ENCODE results near the gene SPAG16.

SPAG16 gene

DNA sequence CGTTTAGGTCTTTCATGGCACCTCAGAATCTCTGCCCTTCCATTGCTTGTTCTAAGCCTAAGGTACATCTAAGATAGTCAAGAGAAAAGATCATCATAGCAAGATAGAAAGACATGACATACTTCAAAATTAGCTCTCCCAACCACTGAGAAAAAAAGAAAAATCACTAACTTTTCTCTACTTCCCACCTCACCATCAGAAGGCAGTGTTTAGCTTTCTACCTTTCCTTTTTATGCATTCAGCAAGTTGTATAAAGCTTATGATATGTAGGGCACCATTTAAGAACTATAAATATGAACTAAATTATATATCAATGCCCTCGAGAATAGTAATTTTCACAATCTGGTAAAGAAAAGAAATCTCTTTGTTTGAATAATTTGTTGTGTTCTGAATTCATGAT, 794.8 kb downstream of the SPAG16 start:
- no peak for TF ChIP-seq MYC (IDR thresholded peaks at IDR 0.05; ENCODE audit: low read depth, low read length)
- no peak for TF ChIP-seq POLR2A (IDR thresholded peaks at IDR 0.05; ENCODE audit: extremely low read depth, insufficient read length)
- TF ChIP-seq CTCF (IDR thresholded peaks at IDR 0.05; ENCODE audit: low read depth, low read length) = no peak

GRCh38 chr2:214088536-214088935, 804.3 kb downstream of the SPAG16 start:
- no peak for TF ChIP-seq MAX (IDR thresholded peaks at IDR 0.05; ENCODE audit: low read depth, low read length)
- TF ChIP-seq MYC (IDR thresholded peaks at IDR 0.05; ENCODE audit: low read depth, low read length) = no peak
- TF ChIP-seq CTCF (IDR thresholded peaks at IDR 0.05; ENCODE audit: low read depth, low read length) = no peak
- TF ChIP-seq POLR2A (IDR thresholded peaks at IDR 0.05; ENCODE audit: extremely low read depth, insufficient read length) = no peak
- DNase-seq (ENCODE audit: low read depth) = no peak
- no peak overlapping the region for H3K4me3 ChIP-seq (ENCODE audit: low read depth, low read length)

More for the DNA sequence above, 794.8 kb downstream of the SPAG16 start:
- H3K4me3 ChIP-seq (ENCODE audit: low read depth, low read length) = no peak overlapping the region
- no peak for DNase-seq (ENCODE audit: low read depth)

- no peak for DNase-seq (ENCODE audit: low read depth)
- no peak for TF ChIP-seq POLR2A (IDR thresholded peaks at IDR 0.05; ENCODE audit: extremely low read depth, insufficient read length)
- no peak for TF ChIP-seq MYC (IDR thresholded peaks at IDR 0.05; ENCODE audit: low read depth, low read length)
- TF ChIP-seq CTCF (IDR thresholded peaks at IDR 0.05; ENCODE audit: low read depth, low read length) = no peak
- no peak for TF ChIP-seq MAX (IDR thresholded peaks at IDR 0.05; ENCODE audit: low read depth, low read length)
- no peak overlapping the region for H3K4me3 ChIP-seq (ENCODE audit: low read depth, low read length)
These were observed 812.0 kb downstream of the SPAG16 start for GRCh38 chr2:214096208-214096715.

- no peak for DNase-seq (ENCODE audit: low read depth)
- H3K4me3 ChIP-seq (ENCODE audit: low read depth, low read length) = no peak overlapping the region
- TF ChIP-seq MYC (IDR thresholded peaks at IDR 0.05; ENCODE audit: low read depth, low read length) (no peak), CTCF (IDR thresholded peaks at IDR 0.05; ENCODE audit: low read depth, low read length) (no peak), POLR2A (IDR thresholded peaks at IDR 0.05; ENCODE audit: extremely low read depth, insufficient read length) (no peak), MAX (IDR thresholded peaks at IDR 0.05; ENCODE audit: low read depth, low read length) (no peak)
These were observed 814.5 kb downstream of the SPAG16 start for GRCh38 chr2:214098811-214099210.

DNA sequence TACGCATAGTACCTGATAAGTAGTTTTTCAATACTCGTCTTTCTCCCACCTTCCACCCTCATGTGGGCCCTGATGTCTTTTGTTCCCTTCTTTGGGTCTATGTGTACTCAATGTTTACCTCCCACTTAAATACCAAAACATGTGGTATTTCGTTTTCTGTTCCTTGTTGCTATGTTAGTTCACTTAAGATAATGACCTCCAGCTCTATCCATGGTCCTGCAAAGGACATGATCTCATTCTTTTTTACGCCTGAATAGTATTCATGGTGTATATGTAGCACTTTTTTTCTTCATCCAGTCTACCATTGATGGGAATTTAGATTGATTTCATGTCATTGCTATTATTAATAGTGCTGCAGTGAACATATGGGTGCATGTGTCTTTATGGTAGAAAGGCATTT, 816.2 kb downstream of the SPAG16 start:
- DNase-seq (ENCODE audit: low read depth) = no peak
- no peak overlapping the region for H3K4me3 ChIP-seq (ENCODE audit: low read depth, low read length)
- TF ChIP-seq MYC (IDR thresholded peaks at IDR 0.05; ENCODE audit: low read depth, low read length) = no peak
- TF ChIP-seq CTCF (IDR thresholded peaks at IDR 0.05; ENCODE audit: low read depth, low read length) = no peak
- TF ChIP-seq MAX (IDR thresholded peaks at IDR 0.05; ENCODE audit: low read depth, low read length) = no peak
- TF ChIP-seq POLR2A (IDR thresholded peaks at IDR 0.05; ENCODE audit: extremely low read depth, insufficient read length) = no peak

Measured in NB4 (cell line).